ENCODE results near the gene TMTC3. TPM values are rescaled to one million over a fixed set of nuclear protein-coding genes. Genes with fewer than 3 reads are reported as not detected.

The TMTC3 gene
- total and polyA plus RNA-seq, 2 of the 8 experiments (the other 6 are each of a cell fraction or from before 2014, with no cell fraction given): 7.0 to 45.1 TPM

DNA sequence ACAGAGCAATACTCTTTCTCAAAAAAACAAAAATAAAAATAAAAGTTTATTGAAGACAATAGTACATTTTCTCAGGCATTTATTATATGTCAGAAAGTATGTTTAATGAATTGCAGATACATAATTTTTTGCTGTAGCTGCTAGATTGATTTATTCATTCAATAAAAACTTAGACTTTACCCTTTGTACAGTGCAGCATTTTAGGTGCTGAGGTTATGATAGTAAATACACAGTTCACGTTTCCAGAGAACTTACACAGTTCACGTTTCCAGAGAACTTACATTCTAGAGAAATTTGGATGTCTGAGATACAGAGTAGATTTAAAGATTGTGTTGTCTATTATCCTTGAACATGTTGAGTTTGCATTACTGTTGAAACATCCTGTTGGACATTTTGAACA is 25.3 kb downstream of the TMTC3 start:
- H2BK20ac ChIP-seq (ENCODE audit: low read length): no peak overlapping the region
- H3K56ac ChIP-seq (replicated peaks; ENCODE audit: insufficient read length, low read depth, low read length): no peak overlapping the region
- no peak for FAIRE-seq
- H3K79me1 ChIP-seq (ENCODE audit: low read depth, low read length): no peaks in the 10 kb centered on the region
- no peak overlapping the region for H3K4ac ChIP-seq (replicated peaks; ENCODE audit: insufficient read length, low read depth, low read length)
- H3K4me1 ChIP-seq (replicated peaks in 1 of 4; ENCODE audit: control insufficient read depth in 3 of 4, insufficient read depth in 4 of 4, low read length in 3 of 4): no peaks in the 10 kb centered on the region
- H3K23me2 ChIP-seq (ENCODE audit: low read depth, low read length): no peaks in the 10 kb centered on the region; the same call in 1 of the 2 replicates
- DNase-seq (ENCODE audit: low read depth in 1 of 2, low spot score in 2 of 2): no peak
- POLR2A ChIA-PET (ENCODE audit: partially characterized antibody): no interaction called here
- no peak overlapping the region for H2BK5ac ChIP-seq (ENCODE audit: low read depth, low read length)
- H3K4me3 ChIP-seq (ENCODE audit: extremely low read depth in 1 of 4, insufficient read depth in 2 of 4, low read depth in 3 of 4, low read length in 4 of 4): no peak overlapping the region
- no peak overlapping the region for H3K4me2 ChIP-seq (ENCODE audit: insufficient read depth in 1 of 2, low read depth in 2 of 2, low read length in 2 of 2)
- H4K5ac ChIP-seq (ENCODE audit: insufficient read length, low read depth, low read length): no peak overlapping the region
- no peaks in the 10 kb centered on the region for H4K20me1 ChIP-seq (replicated peaks in 1 of 2; ENCODE audit: control insufficient read depth in 1 of 2, insufficient read depth in 2 of 2, low read length in 2 of 2)
- no peak overlapping the region for H3K9ac ChIP-seq (replicated peaks in 1 of 4; ENCODE audit: extremely low read depth in 1 of 4, low read depth in 3 of 4, low read length in 3 of 4)
- no peak overlapping the region for H2BK15ac ChIP-seq (ENCODE audit: low read length)
- 91% methylated on average over 2 of the region's 2 CpGs; no CpG with 5 or more reads in 1 of the 2 experiments for WGBS, 2 experiments (ENCODE audit: extremely low coverage in 1 of 2, insufficient coverage in 1 of 2, insufficient read length in 1 of 2, insufficient replicate concordance in 2 of 2, low coverage in 1 of 2, low lambda C conversion rate in 2 of 2, missing lambda C conversion rate in 1 of 2)
- H2AK5ac ChIP-seq (ENCODE audit: low read depth, low read length): no peak overlapping the region
- H2BK12ac ChIP-seq (ENCODE audit: low read depth, low read length): no peak overlapping the region
- H3K36me3 ChIP-seq (ENCODE audit: control insufficient read depth in 2 of 4, insufficient read depth in 4 of 4, low read length in 3 of 4): peaks cover 0 to 25% (median 0%) of the 10 kb centered on the region in 4 experiments; a peak in 3 of 8 replicates
- TF ChIP-seq TBP (IDR thresholded peaks at IDR 0.05; ENCODE audit: low read depth, low read length) (no peak), CEBPB (IDR thresholded peaks at IDR 0.05; ENCODE audit: low read depth, low read length) (no peak), TCF12 (IDR thresholded peaks at IDR 0.05; ENCODE audit: low read depth, low read length) (no peak), TAF1 (IDR thresholded peaks at IDR 0.05; ENCODE audit: low read depth, low read length) (no peak), POLR2A (IDR thresholded peaks at IDR 0.05; ENCODE audit: control extremely low read depth in 1 of 2, low read depth in 2 of 2, low read length in 2 of 2) (no peak), MAFK (IDR thresholded peaks at IDR 0.05; ENCODE audit: low read depth, low read length) (no peak), SIRT6 (IDR thresholded peaks at IDR 0.05; ENCODE audit: low read length) (no peak), NANOG (IDR thresholded peaks at IDR 0.05; ENCODE audit: insufficient read depth, low read depth, low read length, poor library complexity, severe bottlenecking) (no peak), HDAC2 (IDR thresholded peaks at IDR 0.05; ENCODE audit: borderline replicate concordance in 1 of 2, low read depth in 2 of 2, low read length in 2 of 2) (no peak), SIN3A (conservative IDR thresholded peaks at IDR 0.05 in 1 of 2, IDR thresholded peaks at IDR 0.05 in 1 of 2; ENCODE audit: low read depth in 1 of 2, low read length in 2 of 2) (no peak)
- TF ChIP-seq, protein P1, sequence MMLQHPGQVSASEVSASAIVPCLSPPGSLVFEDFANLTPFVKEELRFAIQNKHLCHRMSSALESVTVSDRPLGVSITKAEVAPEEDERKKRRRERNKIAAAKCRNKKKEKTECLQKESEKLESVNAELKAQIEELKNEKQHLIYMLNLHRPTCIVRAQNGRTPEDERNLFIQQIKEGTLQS (IDR thresholded peaks at IDR 0.05; ENCODE audit: insufficient read depth, low read depth, low read length): no peak
- TF ChIP-seq, protein P2, sequence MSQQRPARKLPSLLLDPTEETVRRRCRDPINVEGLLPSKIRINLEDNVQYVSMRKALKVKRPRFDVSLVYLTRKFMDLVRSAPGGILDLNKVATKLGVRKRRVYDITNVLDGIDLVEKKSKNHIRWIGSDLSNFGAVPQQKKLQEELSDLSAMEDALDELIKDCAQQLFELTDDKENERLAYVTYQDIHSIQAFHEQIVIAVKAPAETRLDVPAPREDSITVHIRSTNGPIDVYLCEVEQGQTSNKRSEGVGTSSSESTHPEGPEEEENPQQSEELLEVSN (IDR thresholded peaks at IDR 0.05): no peak
- H3K9me3 ChIP-seq (ENCODE audit: insufficient read depth in 2 of 2, low read depth in 1 of 2, low read length in 1 of 2): no peaks in the 10 kb centered on the region
- H3K18ac ChIP-seq (ENCODE audit: extremely low read depth, low read length): no peak overlapping the region
- no peaks in the 10 kb centered on the region for H3K27me3 ChIP-seq (replicated peaks in 1 of 4; ENCODE audit: control insufficient read depth in 3 of 4, extremely low read depth in 1 of 4, insufficient read depth in 3 of 4, low read length in 3 of 4)
- no peak overlapping the region for H2AFZ ChIP-seq (ENCODE audit: low read length)
- no peak overlapping the region for H4K91ac ChIP-seq (replicated peaks; ENCODE audit: insufficient read length, low read length)
- no peak overlapping the region for H3K27ac ChIP-seq (ENCODE audit: low read depth, low read length)
- CTCF ChIA-PET (ENCODE audit: partially characterized antibody): no interaction called here
- H4K8ac ChIP-seq (ENCODE audit: extremely low read depth, insufficient read depth, low read length): no peak overlapping the region
- H2BK120ac ChIP-seq (replicated peaks; ENCODE audit: low read depth, low read length): no peak overlapping the region
- no peaks in the 10 kb centered on the region for H3K79me2 ChIP-seq (ENCODE audit: control insufficient read depth in 1 of 2, insufficient read depth in 2 of 2, low read length in 2 of 2)
- no peak overlapping the region for H3K23ac ChIP-seq (ENCODE audit: insufficient read length)
- no peak overlapping the region for H3K14ac ChIP-seq (ENCODE audit: insufficient read length)

All from H1 (cell line).